Stimulated activated naive CD8-positive, alpha-beta T cell treated with anti-CD3 and anti-CD28 coated beads, Interleukin-15, amount 100 ng/mL, for 72 hours (primary cell): ENCODE results near the gene BCOR.

Source experiments
- ATAC-seq: fragments of 150-1000 bp; cut with Tn5 transposase; 2 replicates; pipeline ENCODE4 v1.10.0; 2021; ENCODE audit warnings: mild to moderate bottlenecking, moderate library complexity
- DNase-seq, 2 donors: peaks; one replicate each; pipeline ENCODE4 v3.0.0; 2021 to 2022
- H3K27ac Mint-ChIP-seq, 2 donors: one replicate each; pipeline ENCODE4 v1.8.0; 2022; ENCODE audit warnings: mild to moderate bottlenecking in 2 of 2, mixed read lengths in 2 of 2, moderate library complexity in 2 of 2
- H3K27me3 Mint-ChIP-seq: one replicate; pipeline ENCODE4 v1.8.0; 2022; ENCODE audit warnings: mixed read lengths
- H3K4me1 Mint-ChIP-seq: one replicate; pipeline ENCODE4 v1.8.0; 2022; ENCODE audit warnings: mild to moderate bottlenecking, mixed read lengths
- H3K4me3 Mint-ChIP-seq, 2 donors: one replicate each; pipeline ENCODE4 v1.8.0; 2022; ENCODE audit warnings: mild to moderate bottlenecking in 2 of 2, mixed read lengths in 2 of 2, moderate library complexity in 1 of 2
- H3K9me3 Mint-ChIP-seq, 2 donors: one replicate each; pipeline ENCODE4 v1.8.0; 2022; ENCODE audit warnings: mixed read lengths in 2 of 2

Gene BCOR

DNA sequence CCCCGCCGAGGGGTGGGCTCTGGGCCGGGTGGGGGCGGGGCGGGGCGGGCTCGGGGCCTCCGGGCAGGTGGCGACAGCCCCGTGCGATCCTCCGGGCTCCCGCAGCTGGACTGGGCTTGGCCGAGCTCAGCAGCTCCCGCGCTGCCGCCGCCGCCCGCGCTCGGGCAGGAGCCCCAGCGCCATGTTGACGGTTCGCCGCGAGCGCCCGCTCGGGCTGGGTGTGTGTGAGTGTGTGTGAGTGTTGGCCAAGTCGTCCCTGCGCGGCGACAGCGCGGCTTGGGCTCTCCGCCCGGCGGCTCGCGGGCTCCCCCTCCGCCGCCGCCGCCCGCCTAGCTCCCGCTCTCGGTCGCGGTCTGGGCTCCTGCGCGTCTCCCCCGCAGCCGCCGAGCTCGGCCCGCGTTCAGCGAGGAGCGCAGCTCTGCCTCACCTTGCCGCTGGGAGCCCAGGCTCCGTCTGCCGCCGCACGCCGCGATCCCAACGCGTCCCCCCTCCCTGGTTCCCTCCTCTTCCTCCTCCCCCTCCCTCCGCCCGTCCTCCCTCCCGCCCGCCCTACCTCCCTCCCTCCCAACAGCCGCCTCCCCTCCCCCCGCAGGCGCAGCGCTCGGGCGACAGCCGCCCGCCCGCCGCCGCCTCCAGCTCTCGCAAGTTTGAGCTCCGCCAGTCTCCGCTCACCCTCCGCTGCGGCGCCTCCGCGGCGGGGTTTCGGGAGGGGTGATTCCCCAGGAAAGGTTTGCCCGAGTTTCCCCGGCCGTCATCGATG is at the start of gene BCOR:
TSS of gene BCOR (minus strand) at position 455 of the 760 bp plus-strand sequence. CDS start 20,029 bp downstream, outside the sequence.
- H3K4me3 Mint-ChIP-seq = peak within 1 kb of the TSS; percentile 92 to 94
- peaks cover 49% of the 10 kb centered on the region for H3K4me1 Mint-ChIP-seq
- peak; percentile 62 for ATAC-seq
- no peaks in the 10 kb centered on the region for H3K9me3 Mint-ChIP-seq
- peak within 1 kb of the TSS; percentile 7 to 83 for H3K27ac Mint-ChIP-seq
- H3K27me3 Mint-ChIP-seq = no peaks in the 10 kb centered on the region
- DNase-seq = peak; percentile 77 to 82

DNA sequence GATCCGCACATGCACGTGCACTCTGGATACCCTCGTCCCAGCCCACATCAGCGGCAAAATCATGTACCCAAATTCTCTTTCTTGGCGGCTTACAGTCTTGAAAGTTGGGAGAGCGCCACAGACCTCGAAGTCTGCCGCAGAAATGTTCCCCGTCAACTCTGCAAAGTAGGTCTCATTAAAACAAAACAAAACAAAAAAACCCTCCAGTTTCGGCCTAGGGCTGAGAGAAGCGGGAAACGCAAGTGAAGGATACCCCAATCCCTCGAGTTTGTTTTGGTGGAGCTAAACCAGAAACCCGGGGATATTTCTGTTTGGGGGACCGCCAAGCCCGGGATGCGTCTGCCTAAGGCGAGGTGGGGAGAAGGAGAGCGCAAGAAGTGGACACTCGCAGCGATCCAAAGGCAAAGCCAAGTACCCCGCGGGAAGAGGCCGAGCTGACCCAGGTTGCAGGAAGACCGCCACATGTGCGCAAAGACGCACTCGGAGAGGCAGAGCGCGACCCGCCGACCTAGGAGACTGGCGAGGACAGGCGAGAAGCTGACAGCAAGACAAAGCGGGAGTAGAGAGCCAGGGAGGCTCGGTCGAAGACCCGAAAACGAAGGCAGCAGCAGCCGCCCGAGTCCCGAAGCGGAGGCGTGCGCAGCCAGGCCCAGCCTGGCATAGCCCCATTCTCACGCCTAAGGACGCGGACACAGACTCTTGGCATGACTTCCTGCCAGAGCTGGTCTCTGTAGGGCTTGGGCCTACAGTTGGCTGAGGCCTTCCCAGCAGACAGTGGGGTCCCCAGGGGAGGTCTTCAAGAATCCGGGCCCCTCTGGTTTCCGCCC is 49.6 kb upstream of the BCOR start:
- H3K27me3 Mint-ChIP-seq = peaks cover 17% of the 10 kb centered on the region
- H3K4me3 Mint-ChIP-seq = peak overlapping the region; percentile 75 to 81
- H3K27ac Mint-ChIP-seq = no peak overlapping the region
- ATAC-seq (no peak), DNase-seq (no peak)
- peaks cover 42% of the 10 kb centered on the region for H3K4me1 Mint-ChIP-seq
- no peaks in the 10 kb centered on the region for H3K9me3 Mint-ChIP-seq

DNA sequence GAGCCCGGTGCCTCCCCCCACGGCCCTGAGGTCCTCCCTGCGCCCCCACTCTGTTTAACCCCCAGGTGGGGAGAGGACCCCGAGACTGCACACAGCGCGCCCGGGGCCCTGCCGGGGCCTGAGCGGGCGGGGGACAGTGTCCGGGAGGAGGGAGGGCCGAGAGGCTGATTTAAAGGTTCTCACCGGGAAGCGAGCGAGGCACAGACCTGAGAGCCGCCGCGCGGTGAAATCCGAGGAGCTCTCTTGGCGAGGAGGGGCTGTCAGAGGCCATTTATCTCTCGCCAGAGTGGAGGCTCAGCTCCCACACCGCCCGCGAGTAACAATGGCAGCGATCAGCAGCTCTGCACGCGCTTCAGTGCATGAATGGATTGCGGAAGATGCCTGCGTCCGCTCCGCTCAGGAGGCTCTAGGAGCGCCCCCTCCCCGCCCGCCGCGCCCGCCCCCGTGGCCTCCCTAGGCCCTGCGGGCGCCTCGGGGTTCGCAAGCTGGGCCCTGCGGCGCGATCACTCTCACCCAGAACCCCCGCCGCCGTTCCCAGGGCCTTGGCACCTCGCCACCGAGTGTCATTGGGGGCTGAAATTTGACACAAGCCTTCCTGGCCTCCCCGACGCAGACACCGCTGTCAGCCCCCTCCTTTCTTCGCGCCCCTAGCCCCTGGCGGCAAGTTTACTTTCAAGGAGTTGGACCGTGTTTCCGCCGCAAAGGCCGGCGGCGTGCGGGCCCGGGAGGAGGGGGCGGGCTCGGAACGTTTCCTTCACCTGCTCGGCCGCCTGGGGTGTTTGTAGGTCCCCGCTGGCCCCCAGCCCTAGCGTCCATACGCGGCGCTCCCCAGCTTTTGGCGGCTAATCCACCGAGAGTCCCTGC is 48.7 kb upstream of the BCOR start:
- H3K27me3 Mint-ChIP-seq = peaks cover 17% of the 10 kb centered on the region
- H3K4me3 Mint-ChIP-seq = peak overlapping the region; percentile 75 to 81
- no peaks in the 10 kb centered on the region for H3K9me3 Mint-ChIP-seq
- H3K4me1 Mint-ChIP-seq = peaks cover 42% of the 10 kb centered on the region
- peak; percentile 16 to 35 for DNase-seq
- no peak overlapping the region for H3K27ac Mint-ChIP-seq
- ATAC-seq = peak; percentile 84

DNA sequence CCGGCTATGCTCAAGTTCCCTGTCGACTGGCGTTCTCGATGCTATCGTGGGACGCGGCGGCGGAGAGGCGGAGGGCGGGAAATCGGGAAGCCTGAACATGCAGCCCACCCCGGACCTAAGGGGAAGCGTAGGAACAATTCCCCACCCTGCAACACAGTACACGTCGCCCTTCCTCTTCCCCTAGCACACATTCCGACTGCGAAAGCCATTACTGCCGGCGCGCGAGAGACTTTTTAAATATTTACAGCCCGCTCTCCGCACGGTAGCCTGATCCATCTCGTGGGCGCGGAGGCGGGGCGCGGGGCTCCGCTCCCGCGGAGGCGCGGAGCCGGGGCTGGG is 48.1 kb upstream of the BCOR start:
- DNase-seq (no peak), ATAC-seq (no peak)
- no peaks in the 10 kb centered on the region for H3K9me3 Mint-ChIP-seq
- H3K4me3 Mint-ChIP-seq = peak overlapping the region; percentile 72
- peaks cover 17% of the 10 kb centered on the region for H3K27me3 Mint-ChIP-seq
- H3K4me1 Mint-ChIP-seq = peaks cover 40% of the 10 kb centered on the region
- H3K27ac Mint-ChIP-seq = no peak overlapping the region

DNA sequence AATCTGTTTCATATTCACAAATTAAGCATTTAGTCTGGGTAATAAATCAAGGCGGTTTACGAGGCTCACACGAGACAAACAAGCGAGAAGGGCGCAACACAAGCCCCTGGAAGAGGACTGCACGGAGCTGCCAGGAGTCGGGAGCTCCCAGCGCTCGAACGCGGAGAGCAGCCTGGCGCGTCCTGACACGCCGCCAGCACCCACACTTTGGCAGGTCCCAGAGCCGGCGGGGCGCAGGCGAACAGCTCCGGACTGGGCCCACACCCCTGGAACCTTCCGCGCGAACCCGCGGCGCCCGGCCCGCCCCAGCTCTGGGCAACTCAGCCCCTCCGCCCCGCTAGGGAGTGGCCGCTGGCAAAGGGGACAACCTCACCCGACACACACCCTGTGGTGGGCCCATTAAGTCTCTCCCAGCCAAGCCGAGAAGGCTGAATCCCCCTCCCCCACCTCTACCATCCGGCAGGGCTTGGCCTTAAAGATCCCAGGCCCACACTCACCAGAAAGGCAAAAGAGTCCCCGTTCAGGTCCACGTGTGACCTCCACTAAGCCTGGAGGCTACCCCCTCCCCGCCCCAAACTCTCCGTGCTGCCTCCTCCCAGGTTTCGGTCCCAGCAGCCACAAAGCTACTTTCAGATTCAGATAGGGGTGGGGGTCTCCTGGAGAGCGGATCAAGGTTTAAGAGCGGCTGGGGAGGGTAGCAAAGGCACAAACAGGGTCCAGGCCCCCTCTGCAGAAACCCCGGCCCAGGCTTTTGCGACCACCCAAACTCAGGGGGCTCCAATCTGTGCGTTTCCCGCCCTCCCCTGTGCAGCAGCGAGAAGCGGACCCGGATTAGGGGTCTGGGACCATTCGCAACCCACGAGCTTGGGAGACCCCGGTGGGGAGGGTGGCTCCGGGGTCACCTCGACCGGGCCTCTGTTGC is 47.5 kb upstream of the BCOR start:
- Mint-ChIP-seq H3K27me3 (peaks cover 17% of the 10 kb centered on the region), H3K9me3 (no peaks in the 10 kb centered on the region), H3K4me1 (peaks cover 34% of the 10 kb centered on the region), H3K4me3 (peak overlapping the region; percentile 22 to 72), H3K27ac (peak overlapping the region in 1 of 2 donors; percentile 59)
- ATAC-seq = no peak
- DNase-seq = no peak

DNA sequence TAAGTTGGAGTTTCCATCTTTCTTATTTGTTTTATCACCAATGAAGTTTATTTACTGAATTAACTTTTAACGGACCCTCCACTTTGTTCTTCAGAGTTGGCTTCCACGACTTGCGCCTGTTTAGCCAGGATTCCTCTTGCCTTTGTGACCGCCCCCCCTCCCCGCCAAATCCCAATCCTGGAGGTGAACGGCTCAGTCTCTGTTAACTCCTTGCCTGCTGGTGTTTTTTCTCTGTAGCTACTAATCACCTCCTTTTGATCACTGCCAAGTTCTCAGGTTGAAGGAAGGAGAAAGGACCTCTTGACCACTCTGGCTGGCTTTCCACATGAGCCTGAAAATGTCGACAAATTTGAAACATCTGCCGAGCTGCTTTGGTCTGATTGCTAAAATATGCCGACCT is 46.8 kb upstream of the BCOR start:
- Mint-ChIP-seq H3K9me3 (no peaks in the 10 kb centered on the region), H3K27me3 (peaks cover 17% of the 10 kb centered on the region), H3K4me1 (peaks cover 31% of the 10 kb centered on the region), H3K4me3 (no peak overlapping the region), H3K27ac (no peak overlapping the region)
- ATAC-seq (no peak), DNase-seq (no peak)

DNA sequence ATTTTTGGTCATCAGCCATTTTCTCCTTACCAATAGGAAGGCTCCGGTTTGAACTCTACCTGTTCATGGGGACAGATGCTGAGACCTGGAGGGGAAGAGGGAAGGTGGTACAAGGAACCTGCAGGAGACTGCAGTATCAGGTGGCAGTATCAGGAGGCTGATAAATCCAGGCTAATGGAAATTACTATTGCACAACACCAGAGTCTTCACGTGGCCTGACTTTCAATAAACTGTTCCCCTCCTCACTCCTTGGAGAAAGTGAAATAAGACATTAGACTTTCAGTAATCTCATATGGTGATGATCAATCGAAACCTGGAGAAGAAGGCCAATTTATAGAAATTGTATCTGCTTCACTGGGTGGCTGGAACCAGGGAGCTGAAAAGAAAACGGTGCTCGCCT is 46.2 kb upstream of the BCOR start:
- no peak for ATAC-seq
- no peak overlapping the region for H3K4me3 Mint-ChIP-seq
- H3K4me1 Mint-ChIP-seq = peaks cover 27% of the 10 kb centered on the region
- H3K27me3 Mint-ChIP-seq = peaks cover 15% of the 10 kb centered on the region
- no peaks in the 10 kb centered on the region for H3K9me3 Mint-ChIP-seq
- no peak overlapping the region for H3K27ac Mint-ChIP-seq
- DNase-seq = no peak

DNA sequence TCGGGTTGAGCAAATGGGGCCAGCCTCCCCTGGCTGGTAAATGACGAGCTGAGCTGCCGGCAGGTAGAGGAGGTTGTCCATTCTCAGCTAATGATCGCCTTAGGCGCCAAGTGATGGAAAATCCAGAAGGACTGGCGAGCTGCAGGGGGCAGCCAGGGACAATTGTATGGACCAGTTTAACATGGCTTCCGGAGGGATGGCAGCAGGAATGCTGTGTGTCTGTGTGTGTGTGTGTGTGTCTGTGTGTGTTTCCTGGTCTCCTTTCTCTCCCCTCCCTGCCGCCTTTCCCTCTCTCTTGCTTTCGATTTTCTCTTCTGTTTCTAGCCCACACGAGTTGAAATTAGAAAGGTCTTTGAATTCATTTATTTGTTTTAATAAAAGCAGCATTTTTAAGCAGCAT is 45.2 kb upstream of the BCOR start:
- no peak overlapping the region for H3K27ac Mint-ChIP-seq
- H3K4me1 Mint-ChIP-seq = peaks cover 18% of the 10 kb centered on the region
- DNase-seq (no peak), ATAC-seq (no peak)
- no peak overlapping the region for H3K4me3 Mint-ChIP-seq
- H3K9me3 Mint-ChIP-seq = no peaks in the 10 kb centered on the region
- peaks cover 7% of the 10 kb centered on the region for H3K27me3 Mint-ChIP-seq

DNA sequence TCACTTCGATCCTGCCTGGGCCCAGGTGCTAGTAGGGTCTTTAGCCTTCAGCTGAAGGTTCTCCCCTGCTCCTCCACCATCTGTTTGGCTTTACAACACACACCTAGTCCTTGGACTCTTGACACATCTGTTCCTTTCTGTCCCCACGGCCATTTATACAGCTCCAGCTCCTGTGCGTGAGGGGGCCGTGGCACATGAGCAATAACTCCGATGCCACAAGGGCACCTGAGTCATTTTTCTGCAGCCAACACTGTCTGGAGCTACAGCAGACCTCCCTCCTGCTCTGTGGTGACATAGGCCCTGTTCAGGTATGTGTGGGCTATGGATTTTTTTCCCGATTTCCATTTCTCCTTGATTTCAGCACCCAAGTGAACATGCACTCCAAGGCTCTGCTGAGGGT is 44.7 kb upstream of the BCOR start:
- Mint-ChIP-seq H3K4me1 (peaks cover 17% of the 10 kb centered on the region), H3K27me3 (peaks cover 7% of the 10 kb centered on the region), H3K4me3 (no peak overlapping the region), H3K27ac (no peak overlapping the region), H3K9me3 (no peaks in the 10 kb centered on the region)
- no peak for ATAC-seq
- no peak for DNase-seq

DNA sequence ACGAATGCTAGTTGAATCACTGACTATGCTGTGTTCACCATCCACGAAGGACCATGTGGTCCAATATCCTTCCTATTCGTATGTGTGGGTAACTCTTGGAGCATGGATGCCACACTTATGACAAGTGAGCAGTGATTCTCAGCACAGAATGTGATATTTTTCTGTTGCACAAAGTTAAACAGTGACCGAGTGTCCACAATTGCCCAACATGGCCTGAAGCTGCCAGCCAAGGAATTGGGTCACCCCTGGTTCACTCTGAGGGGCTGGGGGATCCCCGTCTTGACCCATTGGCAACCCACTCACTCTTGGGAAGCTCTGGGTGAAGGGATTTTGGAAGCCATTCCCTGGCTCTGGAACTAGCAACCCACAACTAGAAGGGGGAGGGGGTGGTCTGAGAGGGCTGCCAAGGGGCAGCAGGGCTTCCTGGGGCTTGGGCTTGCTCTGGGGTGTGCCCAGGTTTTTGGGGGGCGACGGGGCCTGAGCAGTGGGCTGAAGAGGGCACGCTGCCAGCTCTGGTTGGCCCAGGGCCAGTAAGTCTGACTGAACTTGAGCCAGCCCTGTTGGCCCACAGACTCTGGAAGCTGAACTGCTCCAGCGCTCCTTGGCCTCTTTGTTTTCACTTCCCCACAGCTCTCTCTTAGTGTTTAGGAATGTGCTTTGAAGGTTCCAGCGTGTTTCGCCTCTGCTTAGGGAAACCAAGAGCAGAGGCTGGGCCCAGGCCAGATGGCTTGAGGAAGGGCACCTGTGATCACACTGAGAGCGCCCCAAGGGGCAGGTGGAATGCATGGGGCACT is 43.1 kb upstream of the BCOR start:
- H3K27ac Mint-ChIP-seq = no peak overlapping the region
- H3K4me1 Mint-ChIP-seq = peaks cover 8% of the 10 kb centered on the region
- no peak for ATAC-seq
- peaks cover 7% of the 10 kb centered on the region for H3K27me3 Mint-ChIP-seq
- H3K9me3 Mint-ChIP-seq = no peaks in the 10 kb centered on the region
- no peak overlapping the region for H3K4me3 Mint-ChIP-seq
- no peak for DNase-seq

DNA sequence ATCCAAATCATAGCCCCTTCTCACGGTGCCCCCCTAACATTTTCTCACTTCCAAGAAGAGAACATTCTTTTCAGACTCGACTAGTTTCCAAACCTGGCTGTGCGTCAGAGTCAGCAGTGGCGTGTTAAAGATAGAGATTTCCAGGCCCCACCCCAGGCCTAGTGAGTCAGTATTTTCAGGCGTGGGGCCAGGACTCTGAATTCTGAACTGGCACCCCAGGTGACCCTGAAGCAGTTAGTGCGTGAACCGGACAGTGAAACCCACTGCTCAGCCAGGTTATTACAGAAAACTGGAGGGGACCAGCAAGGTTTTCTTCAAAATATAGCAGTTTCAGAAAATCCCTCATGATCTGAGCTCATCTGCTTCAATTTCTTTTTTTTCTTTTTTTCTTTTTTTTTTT is 35.0 kb upstream of the BCOR start:
- ATAC-seq (no peak), DNase-seq (no peak)
- H3K27me3 Mint-ChIP-seq = no peaks in the 10 kb centered on the region
- H3K4me3 Mint-ChIP-seq = no peak overlapping the region
- H3K27ac Mint-ChIP-seq = no peak overlapping the region
- H3K9me3 Mint-ChIP-seq = no peaks in the 10 kb centered on the region
- no peaks in the 10 kb centered on the region for H3K4me1 Mint-ChIP-seq

DNA sequence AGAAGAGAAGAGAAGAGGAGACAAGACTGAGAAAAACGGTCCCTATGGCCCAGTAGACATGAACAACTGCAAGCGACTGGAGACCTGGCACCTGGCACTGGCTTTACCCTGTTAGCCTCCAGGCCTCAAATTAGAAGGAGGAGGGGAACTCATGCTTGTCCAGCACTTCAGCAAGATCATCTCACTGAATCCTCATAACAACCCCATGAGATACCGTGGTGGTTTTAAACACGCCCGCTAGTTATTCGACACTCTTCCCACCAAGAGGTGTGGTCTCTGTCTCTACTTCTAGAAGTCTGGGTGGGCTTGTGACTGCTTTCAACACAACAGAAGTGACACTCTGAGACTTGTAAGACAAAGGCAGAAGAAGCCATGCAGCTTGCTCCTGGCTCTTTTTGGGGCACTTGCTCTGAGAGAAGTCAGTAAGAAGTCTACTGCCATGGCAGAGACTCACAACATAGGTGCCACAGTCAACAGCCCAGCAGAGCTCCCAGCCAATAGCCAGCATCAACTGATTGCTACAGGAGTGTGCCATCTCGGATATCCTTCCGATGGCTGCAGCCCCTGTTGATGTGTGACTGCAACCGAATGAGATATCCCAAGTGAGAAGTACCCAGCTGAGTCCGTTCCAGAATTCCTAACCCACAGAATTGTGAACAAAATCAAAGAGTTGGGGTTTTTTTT is 34.0 kb upstream of the BCOR start:
- Mint-ChIP-seq H3K4me3 (no peak overlapping the region), H3K27ac (no peak overlapping the region), H3K4me1 (peaks cover 6% of the 10 kb centered on the region), H3K27me3 (no peaks in the 10 kb centered on the region), H3K9me3 (no peaks in the 10 kb centered on the region)
- no peak for ATAC-seq
- no peak for DNase-seq

DNA sequence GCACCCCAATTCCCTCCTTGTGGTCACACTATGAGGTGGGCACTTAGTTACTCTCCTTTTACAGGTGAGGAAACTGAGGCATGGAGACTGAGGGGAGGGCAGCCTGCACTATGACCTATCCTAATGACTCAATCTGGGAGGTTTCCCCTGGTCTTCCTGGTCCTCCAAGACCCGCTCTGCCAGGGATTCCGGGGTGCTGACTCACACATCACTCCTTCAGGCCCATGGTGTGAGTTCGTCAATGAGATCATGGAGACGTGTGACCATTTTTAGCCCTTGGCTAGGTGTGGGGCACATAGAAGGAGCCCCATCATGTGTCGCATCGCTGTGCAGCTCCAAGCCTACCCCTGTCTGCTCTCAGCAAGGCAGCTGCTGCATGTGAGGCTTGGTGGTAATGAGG is 32.4 kb upstream of the BCOR start:
- DNase-seq (no peak), ATAC-seq (no peak)
- H3K4me3 Mint-ChIP-seq = no peak overlapping the region
- H3K4me1 Mint-ChIP-seq = peaks cover 8% of the 10 kb centered on the region
- no peaks in the 10 kb centered on the region for H3K27me3 Mint-ChIP-seq
- H3K9me3 Mint-ChIP-seq = no peaks in the 10 kb centered on the region
- no peak overlapping the region for H3K27ac Mint-ChIP-seq

DNA sequence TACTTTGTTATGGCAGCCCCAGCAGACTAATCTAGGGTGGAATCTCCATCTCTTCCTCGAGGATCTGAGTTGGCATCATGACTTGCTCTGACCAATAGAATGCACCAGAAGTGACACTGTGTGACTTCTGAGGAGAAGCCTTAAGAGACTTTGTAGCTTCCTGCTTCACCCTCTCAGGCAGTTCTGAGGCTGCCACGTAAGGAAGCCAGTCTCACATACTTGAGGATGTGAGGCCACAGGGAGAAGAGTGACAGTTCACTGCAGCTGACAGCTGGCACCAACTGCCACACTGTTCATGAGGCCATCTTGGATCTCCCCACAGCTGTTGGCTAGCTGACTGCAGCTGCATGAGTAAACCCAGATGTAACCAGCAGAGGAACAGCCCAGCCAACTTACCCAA is 29.3 kb upstream of the BCOR start:
- ATAC-seq (peak; percentile 86), DNase-seq (peak in 1 of 2 donors; percentile 22)
- Mint-ChIP-seq H3K27me3 (no peaks in the 10 kb centered on the region), H3K27ac (no peak overlapping the region), H3K4me1 (peaks cover 8% of the 10 kb centered on the region), H3K9me3 (no peaks in the 10 kb centered on the region), H3K4me3 (no peak overlapping the region)
